NT2/D1 (cell line): ENCODE measurements around the gene FAM47E.

Experiments used
- SUZ12 ChIP-seq: IDR thresholded peaks from 2 replicates; pipeline ENCODE4 v1.6.1; 2011; ENCODE audit not compliant: insufficient read length, insufficient read depth; ENCODE audit errors: extremely low read depth
- YY1 ChIP-seq: IDR thresholded peaks from 2 replicates; pipeline ENCODE4 v1.6.1; 2011; ENCODE audit not compliant: insufficient read length, insufficient read depth
- ZNF274 ChIP-seq: IDR thresholded peaks from 2 replicates; pipeline ENCODE4 v1.6.1; 2011; ENCODE audit warnings: mild to moderate bottlenecking, low read depth, low read length

DNA sequence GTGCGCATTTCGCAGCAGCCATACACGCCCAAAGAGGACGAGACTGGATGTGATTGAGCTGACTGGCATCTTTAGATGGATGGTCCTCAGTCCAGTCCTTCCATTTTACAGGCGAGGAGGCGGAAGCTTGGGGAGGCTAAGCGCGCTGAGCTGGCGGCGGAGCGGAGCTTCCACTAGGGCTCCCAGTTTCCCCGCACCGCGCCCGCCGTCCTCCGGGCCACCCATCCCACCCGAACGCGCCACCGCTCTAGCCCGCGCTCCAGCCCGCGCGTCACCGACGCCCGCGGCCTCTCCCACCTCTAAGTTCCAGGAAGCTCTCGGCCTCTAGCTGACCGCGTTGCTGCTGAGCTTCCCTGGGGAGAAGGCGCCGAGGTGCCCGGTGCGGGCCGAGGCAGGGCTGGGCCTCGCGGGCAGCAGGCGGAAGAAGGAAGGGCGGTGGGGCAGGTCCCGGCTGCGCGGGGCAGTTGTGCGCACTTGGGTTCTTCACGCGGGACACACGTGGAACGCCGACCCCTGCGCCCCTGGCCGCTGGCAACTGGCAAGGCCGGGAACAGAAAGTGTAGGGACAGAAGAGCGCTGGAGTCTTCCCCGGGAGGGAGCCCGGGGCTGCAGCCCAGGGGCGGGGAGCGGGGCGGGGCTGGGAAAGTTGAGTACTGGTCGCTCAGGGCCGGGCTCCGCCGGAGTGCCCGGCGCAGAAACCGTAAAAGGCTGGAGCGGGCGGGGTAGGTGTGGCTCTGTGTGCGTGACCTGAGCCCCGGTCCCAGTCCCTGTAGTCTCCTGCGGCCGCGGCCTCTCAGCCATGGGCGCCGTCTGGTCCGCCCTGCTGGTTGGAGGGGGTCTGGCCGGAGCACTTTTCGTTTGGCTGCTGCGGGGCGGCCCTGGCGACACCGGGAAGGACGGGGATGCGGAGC, 54.7 kb downstream of the FAM47E start, which contains the start of gene STBD1:
- TF ChIP-seq ZNF274: no peak
- no peak for TF ChIP-seq YY1
- no peak for TF ChIP-seq SUZ12
